ENCODE results near the gene HMGN1. TPM values are rescaled to one million over a fixed set of nuclear protein-coding genes. Genes with fewer than 3 reads are reported as not detected.

HMGN1 gene
- polyA plus RNA-seq, 1 experiment = 288 TPM

GRCh38 chr21:39340687-39341086 lies 8.2 kb downstream of the HMGN1 start:
- no peak for TF ChIP-seq CTCF (IDR thresholded peaks at IDR 0.05; ENCODE audit: low read depth, low read length)
- H3K9me3 ChIP-seq (ENCODE audit: control insufficient read depth, insufficient read depth, low read length) = no peaks in the 10 kb centered on the region
- ChIA-PET POLR2A (no interaction called here), CTCF (no interaction called here)
- DNase-seq (ENCODE audit: low read depth, low spot score) = no peak
- H3K27me3 ChIP-seq (ENCODE audit: control insufficient read depth, insufficient read depth, low read length) = no peaks in the 10 kb centered on the region
- H3K4me3 ChIP-seq (ENCODE audit: low read depth, low read length) = no peak overlapping the region
- H3K27ac ChIP-seq (ENCODE audit: low read depth, low read length) = no peak overlapping the region

- ChIA-PET POLR2A (interaction anchor here (0.9 to 1.0 kb wide), 2 partner anchors 9 to 26 kb away, joined by 3 read pairs; partner anchors contain the start of gene BRWD1), CTCF (no interaction called here)
- Histone ChIP-seq H3K27ac (ENCODE audit: low read depth, low read length) (no peak overlapping the region), H3K4me3 (ENCODE audit: low read depth, low read length) (no peak overlapping the region), H3K9me3 (ENCODE audit: control insufficient read depth, insufficient read depth, low read length) (no peaks in the 10 kb centered on the region), H3K27me3 (ENCODE audit: control insufficient read depth, insufficient read depth, low read length) (no peaks in the 10 kb centered on the region)
- TF ChIP-seq CTCF (IDR thresholded peaks at IDR 0.05; ENCODE audit: low read depth, low read length) = no peak
- DNase-seq (ENCODE audit: low read depth, low spot score) = no peak
Observed at GRCh38 chr21:39339231-39339630, 9.7 kb downstream of the HMGN1 start.

- no peaks in the 10 kb centered on the region for H3K27me3 ChIP-seq (ENCODE audit: control insufficient read depth, insufficient read depth, low read length)
- DNase-seq (ENCODE audit: low read depth, low spot score) = no peak
- no peak overlapping the region for H3K4me3 ChIP-seq (ENCODE audit: low read depth, low read length)
- POLR2A ChIA-PET = no interaction called here
- no peak overlapping the region for H3K27ac ChIP-seq (ENCODE audit: low read depth, low read length)
- TF ChIP-seq CTCF (IDR thresholded peaks at IDR 0.05; ENCODE audit: low read depth, low read length) = no peak
- H3K9me3 ChIP-seq (ENCODE audit: control insufficient read depth, insufficient read depth, low read length) = no peaks in the 10 kb centered on the region
- CTCF ChIA-PET = interaction anchor here (0.6 kb wide), 1 partner anchor 25 kb away, joined by 3 read pairs; no protein-coding TSS in a partner anchor
Observed at GRCh38 chr21:39336457-39337008, 12.4 kb downstream of the HMGN1 start.

- ChIA-PET POLR2A (no interaction called here), CTCF (no interaction called here)
- Histone ChIP-seq H3K27ac (ENCODE audit: low read depth, low read length) (no peak overlapping the region), H3K9me3 (ENCODE audit: control insufficient read depth, insufficient read depth, low read length) (no peaks in the 10 kb centered on the region), H3K4me3 (ENCODE audit: low read depth, low read length) (no peak overlapping the region), H3K27me3 (ENCODE audit: control insufficient read depth, insufficient read depth, low read length) (no peaks in the 10 kb centered on the region)
- TF ChIP-seq CTCF (IDR thresholded peaks at IDR 0.05; ENCODE audit: low read depth, low read length) = no peak
- DNase-seq (ENCODE audit: low read depth, low spot score) = no peak
Observed at GRCh38 chr21:39334611-39335010, 14.3 kb downstream of the HMGN1 start.

GRCh38 chr21:39332175-39332574 lies 16.7 kb downstream of the HMGN1 start:
- no peaks in the 10 kb centered on the region for H3K27me3 ChIP-seq (ENCODE audit: control insufficient read depth, insufficient read depth, low read length)
- TF ChIP-seq CTCF (IDR thresholded peaks at IDR 0.05; ENCODE audit: low read depth, low read length) = no peak
- no peak for DNase-seq (ENCODE audit: low read depth, low spot score)
- no peaks in the 10 kb centered on the region for H3K9me3 ChIP-seq (ENCODE audit: control insufficient read depth, insufficient read depth, low read length)
- POLR2A ChIA-PET = no interaction called here
- CTCF ChIA-PET = no interaction called here
- no peak overlapping the region for H3K4me3 ChIP-seq (ENCODE audit: low read depth, low read length)
- no peak overlapping the region for H3K27ac ChIP-seq (ENCODE audit: low read depth, low read length)
